NOMO-1 treated with dmso at 0.1 percent for 144 hours (cell line): ENCODE measurements around the gene C19orf33.

Experiments
- DNase-seq: peaks from one replicate; lab custom pipeline; 2025; ENCODE audit not compliant: unreplicated experiment; lab: John Stamatoyannopoulos, UW

C19orf33 gene

DNA sequence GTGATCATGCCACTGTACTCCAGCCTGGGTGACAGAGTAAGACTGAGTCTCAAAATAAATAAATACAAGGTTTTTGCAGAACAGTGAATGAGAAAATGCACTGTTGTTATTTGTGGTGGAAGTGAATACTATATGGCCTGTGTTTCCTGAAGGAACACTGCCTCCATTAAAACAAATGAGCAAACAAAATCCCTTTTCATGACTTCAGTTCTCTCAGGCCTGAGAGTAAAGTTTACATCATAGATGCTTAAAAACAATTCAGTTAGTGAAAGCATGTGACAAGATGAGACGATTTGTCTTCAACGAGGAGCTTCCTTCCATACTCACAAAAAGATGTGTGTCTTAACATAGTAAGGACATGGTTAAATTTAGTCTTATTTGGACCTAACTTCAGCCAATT lies 25.3 kb upstream of the C19orf33 start:
- DNase-seq = no peak

- no peak for DNase-seq
These were observed 23.8 kb upstream of the C19orf33 start for GRCh38 chr19:38280030-38280921.

- DNase-seq = no peak
These were observed 22.1 kb upstream of the C19orf33 start for GRCh38 chr19:38281811-38282566.

GRCh38 chr19:38283271-38283670 lies 20.8 kb upstream of the C19orf33 start:
- DNase-seq = no peak

DNA sequence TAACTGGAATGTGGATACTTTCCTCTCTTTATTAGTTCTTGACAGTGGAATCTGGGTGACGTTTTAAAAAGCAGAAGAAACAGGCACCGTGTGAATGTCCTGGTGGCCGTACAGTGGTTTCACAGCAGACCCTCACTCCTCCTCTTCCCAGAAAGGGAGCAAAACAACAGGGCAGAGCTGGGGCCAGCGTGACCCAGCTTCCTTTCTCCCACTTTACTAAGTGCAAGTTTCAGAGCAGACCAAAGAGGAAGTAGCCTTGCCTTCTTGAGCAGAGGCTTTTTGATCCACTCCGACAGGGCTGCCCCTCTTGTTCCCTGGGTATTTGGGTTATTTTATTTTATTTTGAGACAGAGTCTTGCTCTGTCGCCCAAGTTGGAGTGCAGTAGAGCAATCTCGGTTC lies 19.6 kb upstream of the C19orf33 start:
- DNase-seq = peak; percentile 22

GRCh38 chr19:38285567-38285966 lies 18.5 kb upstream of the C19orf33 start:
- DNase-seq = no peak

DNA sequence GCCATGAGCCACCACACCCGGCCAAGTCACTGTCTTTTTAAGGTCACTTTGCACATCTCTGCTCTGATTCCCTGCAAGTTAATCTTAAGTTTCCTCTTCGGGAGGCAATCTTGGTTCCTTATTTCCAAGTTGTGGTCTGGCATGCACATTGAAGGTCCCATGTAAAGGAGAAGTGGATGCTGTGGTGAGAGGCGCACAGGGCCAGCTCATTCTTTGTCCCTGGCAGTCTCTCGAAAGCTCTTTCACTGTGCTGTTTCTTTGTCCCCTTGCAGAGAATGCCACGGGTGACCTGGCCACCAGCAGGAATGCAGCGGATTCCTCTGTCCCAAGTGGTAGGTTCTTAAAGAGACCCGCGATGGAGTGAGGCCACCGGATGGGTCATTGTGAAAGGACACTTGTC lies 16.4 kb upstream of the C19orf33 start:
- DNase-seq = peak; percentile 69

DNA sequence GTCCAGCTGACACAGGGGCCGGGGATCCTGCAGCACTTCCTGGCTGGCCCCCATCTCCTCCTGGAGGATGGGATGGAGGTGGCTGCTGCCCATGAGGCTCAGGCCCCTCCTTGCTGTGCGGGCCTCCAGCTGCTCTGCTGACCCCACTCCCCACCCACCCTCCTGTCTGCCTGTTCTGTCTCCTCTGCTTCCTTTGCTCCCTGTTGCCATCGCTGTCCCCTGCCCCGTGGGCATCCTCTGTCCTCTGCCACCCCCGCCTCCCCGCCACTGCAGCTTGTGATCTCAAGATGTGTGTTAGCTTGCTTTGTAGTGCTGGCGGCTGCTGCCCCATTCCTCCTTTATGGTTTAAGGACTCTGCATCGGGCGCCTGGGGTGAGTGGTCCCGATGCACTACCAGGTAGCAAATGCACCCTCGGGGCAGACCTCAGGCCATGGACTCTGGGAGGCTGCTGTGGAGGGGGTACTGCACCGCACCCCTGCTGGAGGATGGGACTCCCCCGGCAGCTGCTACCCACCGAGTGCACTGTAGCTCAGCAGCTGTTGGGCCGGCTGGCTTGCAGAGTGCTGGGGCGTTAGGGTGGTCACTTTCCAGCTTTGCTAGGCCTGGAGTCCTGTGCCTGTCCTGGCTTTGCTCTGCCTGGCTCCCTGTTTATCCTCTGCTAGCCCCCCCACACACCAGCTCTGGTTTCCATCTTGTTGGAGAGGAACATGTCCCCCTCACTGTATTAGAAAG lies 15.8 kb upstream of the C19orf33 start:
- DNase-seq = no peak

DNA sequence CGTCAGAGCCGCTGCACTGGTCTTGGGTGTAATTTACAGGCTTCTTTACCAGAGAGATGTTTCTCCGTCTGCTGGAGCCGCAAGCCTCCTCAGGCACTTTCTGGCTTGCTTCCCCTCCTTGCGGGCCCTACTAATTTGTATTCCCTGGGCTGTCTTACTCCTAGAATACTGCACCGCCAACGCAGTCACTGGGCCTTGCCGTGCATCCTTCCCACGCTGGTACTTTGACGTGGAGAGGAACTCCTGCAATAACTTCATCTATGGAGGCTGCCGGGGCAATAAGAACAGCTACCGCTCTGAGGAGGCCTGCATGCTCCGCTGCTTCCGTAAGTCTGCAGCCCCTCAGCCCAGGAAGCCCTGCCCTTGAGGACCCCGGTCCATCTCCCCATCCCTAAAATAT lies 14.1 kb upstream of the C19orf33 start:
- no peak for DNase-seq

- DNase-seq = no peak
These were observed 13.4 kb upstream of the C19orf33 start for GRCh38 chr19:38290631-38291147.

DNA sequence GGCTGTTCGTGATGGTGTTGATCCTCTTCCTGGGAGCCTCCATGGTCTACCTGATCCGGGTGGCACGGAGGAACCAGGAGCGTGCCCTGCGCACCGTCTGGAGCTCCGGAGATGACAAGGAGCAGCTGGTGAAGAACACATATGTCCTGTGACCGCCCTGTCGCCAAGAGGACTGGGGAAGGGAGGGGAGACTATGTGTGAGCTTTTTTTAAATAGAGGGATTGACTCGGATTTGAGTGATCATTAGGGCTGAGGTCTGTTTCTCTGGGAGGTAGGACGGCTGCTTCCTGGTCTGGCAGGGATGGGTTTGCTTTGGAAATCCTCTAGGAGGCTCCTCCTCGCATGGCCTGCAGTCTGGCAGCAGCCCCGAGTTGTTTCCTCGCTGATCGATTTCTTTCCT lies 12.2 kb upstream of the C19orf33 start:
- no peak for DNase-seq

GRCh38 chr19:38293281-38293680 lies 10.8 kb upstream of the C19orf33 start:
- no peak for DNase-seq

- DNase-seq = no peak
These were observed 10.0 kb upstream of the C19orf33 start for GRCh38 chr19:38294090-38294489.

DNA sequence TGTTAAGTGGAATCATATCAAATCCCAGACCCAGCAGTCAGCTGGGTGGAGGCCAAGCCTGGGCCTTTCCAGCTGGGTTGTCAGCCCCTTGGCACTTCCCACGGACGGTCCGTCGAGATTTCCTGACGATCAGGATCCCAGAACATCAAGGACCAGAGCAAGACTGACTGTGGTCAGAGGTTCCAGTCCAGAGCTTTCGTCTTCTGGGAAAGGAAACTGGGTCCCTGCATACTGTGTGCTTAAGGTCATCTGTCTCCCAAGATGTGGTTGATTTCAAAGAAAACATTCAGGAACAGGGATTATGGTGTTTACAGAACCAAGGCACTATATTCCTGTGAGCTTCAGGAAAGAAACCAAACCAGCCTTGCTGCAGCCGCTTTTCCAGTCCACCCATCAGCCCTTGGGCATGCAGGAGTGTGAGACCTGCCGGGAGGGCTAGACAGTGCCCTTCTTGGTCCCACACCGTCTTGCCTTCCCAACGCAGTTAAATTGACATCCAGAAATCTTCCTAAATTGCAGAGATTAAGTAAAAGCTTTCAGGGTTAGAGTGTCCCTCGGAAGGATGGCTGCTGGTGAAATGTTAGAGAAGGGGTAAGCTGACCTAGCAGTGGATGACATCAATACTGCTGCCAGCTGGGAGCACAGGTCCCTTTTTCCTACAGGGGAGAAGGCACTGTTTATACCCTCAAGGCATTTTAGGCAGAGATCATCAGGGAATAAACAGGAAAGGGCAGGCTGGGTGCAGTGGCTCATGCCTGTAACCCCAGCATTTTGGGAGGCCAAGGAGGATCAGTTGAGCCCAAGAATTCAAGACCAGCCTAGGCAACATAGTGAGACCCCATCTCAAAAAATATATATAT lies 5.0 kb upstream of the C19orf33 start:
- DNase-seq = no peak

GRCh38 chr19:38304352-38304865 lies 358 bp downstream of the C19orf33 start:
- no peak for DNase-seq

- no peak for DNase-seq
These were observed 897 bp downstream of the C19orf33 start for GRCh38 chr19:38304866-38305429.

DNA sequence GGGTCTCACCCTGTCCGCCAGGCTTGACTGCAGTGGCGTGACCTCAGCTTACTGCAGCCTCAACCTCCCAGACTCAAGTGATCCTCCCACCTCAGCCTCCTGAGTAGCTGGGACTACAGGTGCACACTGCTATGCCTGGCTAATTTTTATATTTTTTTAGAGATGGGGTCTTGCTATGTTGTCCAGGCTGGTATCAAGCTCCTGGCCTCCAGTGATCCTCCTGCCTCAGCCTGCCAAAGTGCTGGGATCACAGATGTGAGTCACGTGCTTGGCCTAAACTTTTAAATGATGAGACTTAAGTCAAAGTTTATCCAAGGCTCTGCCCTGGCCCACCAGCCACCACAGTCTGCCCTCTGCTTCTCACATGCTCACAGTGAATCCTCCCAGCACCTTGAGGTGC lies 2.2 kb downstream of the C19orf33 start:
- DNase-seq = no peak

- DNase-seq = no peak
These were observed 3.0 kb downstream of the C19orf33 start for GRCh38 chr19:38307076-38307475.

DNA sequence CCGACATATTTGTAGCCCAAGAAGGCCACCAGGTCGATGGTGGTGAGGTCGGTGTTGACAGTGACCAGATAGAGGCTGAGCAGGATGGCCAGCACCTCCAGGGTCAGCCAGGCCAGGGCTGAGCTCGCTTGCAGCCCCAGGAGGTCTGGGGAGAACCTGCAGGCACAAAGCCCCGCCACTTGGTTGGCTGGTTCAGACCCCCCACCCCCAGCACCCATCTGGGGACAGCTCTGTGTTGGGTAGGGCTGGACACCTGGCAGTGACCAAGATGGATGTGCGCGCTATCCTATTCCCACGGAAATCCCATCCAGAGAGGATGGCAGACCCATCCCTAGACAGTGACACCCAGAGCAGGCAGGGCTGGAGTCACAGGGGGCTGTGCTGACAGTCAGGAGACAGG lies 3.5 kb downstream of the C19orf33 start:
- DNase-seq = no peak
